CD4-positive, CD25-positive, alpha-beta regulatory T cell (primary cell): Measurements from ENCODE around the gene NT5C. TPM values are rescaled to one million over a fixed set of nuclear protein-coding genes. Genes with fewer than 3 reads are reported as not detected.

Experiments used
- ATAC-seq, 2 donors: fragments of 150-1000 bp; cut with Tn5 transposase; one replicate each; pipeline ENCODE4 v1.10.0; 2021; ENCODE audit warnings: low read depth in 2 of 2, moderate number of reproducible peaks in 2 of 2, moderate library complexity in 1 of 2
- DNase-seq, 3 donors: peaks; one replicate each; pipeline versions ENCODE4 v3.0.0 to v3.0.0-alpha.2; 2012 to 2022; ENCODE audit warnings: mixed read lengths in 1 of 3
- H3K27ac ChIP-seq: one replicate; pipeline ENCODE4 v1.7.0; 2013; ENCODE audit warnings: mild to moderate bottlenecking, low read length; ENCODE audit not compliant: insufficient read depth, poor library complexity, severe bottlenecking
- H3K27me3 ChIP-seq: one replicate; pipeline ENCODE4 v1.7.0; 2013; ENCODE audit warnings: low read length; ENCODE audit not compliant: control insufficient read depth, insufficient read depth
- H3K36me3 ChIP-seq: one replicate; pipeline ENCODE4 v1.7.0; 2013; ENCODE audit warnings: mild to moderate bottlenecking, low read length, moderate library complexity; ENCODE audit not compliant: control insufficient read depth, insufficient read depth
- H3K4me1 ChIP-seq: 2 replicates; pipeline ENCODE4 v1.7.0; 2013; ENCODE audit warnings: mild to moderate bottlenecking, low read length; ENCODE audit not compliant: insufficient read depth, control insufficient read depth, poor library complexity, severe bottlenecking
- H3K4me3 ChIP-seq: one replicate; pipeline ENCODE4 v1.7.0; 2013; ENCODE audit warnings: low read depth, mild to moderate bottlenecking, low read length, moderate library complexity
- H3K9me3 ChIP-seq, 2 experiments: 1 replicate in 1 of 2; 2 replicates in 1 of 2; pipeline ENCODE4 v1.7.0; 2013; ENCODE audit warnings: low read length in 2 of 2, mild to moderate bottlenecking in 1 of 2, moderate library complexity in 1 of 2; ENCODE audit not compliant: control insufficient read depth in 2 of 2
- H3K27ac Mint-ChIP-seq, 3 donors: one replicate each; pipeline ENCODE4 v1.8.0; 2020 to 2022; ENCODE audit warnings: mild to moderate bottlenecking in 3 of 3, mixed read lengths in 3 of 3, moderate library complexity in 2 of 3
- H3K27me3 Mint-ChIP-seq: one replicate; pipeline ENCODE4 v1.8.0; 2022; ENCODE audit warnings: mild to moderate bottlenecking, mixed read lengths
- H3K36me3 Mint-ChIP-seq: one replicate; pipeline ENCODE4 v1.8.0; 2020; ENCODE audit warnings: mixed read lengths
- H3K4me1 Mint-ChIP-seq, 4 donors: one replicate each; pipeline ENCODE4 v1.8.0; 2020 to 2022; ENCODE audit warnings: mixed read lengths in 4 of 4, mild to moderate bottlenecking in 1 of 4
- H3K4me3 Mint-ChIP-seq, 4 donors: one replicate each; pipeline ENCODE4 v1.8.0; 2020 to 2022; ENCODE audit warnings: mild to moderate bottlenecking in 4 of 4, mixed read lengths in 4 of 4, moderate library complexity in 3 of 4
- H3K9me3 Mint-ChIP-seq, 7 donors: one replicate each; pipeline ENCODE4 v1.8.0; 2020 to 2022; ENCODE audit warnings: mixed read lengths in 7 of 7, mild to moderate bottlenecking in 3 of 7, moderate library complexity in 2 of 7
- polyA plus RNA-seq, 4 donors: library from polyadenylated mRNA; unstranded; fragments of 300-500 nt; fragmentation: Illumina TruSeq; gene quantifications; one replicate each; pipeline ENCODE4 v1.2.3, GENCODE V29; 2021
- total RNA-seq: library from RNA; stranded (reverse); gene quantifications from one replicate; pipeline ENCODE4 v1.2.3, GENCODE V29; 2022

NT5C gene
- total and polyA plus RNA-seq, 5 donors from 2014 or later = 31.6 to 66.9 (median 57.1) TPM

- Mint-ChIP-seq H3K4me3 (peak overlapping the region; percentile 11 to 88 (median 56)), H3K9me3 (no peaks in the 10 kb centered on the region), H3K27me3 (no peaks in the 10 kb centered on the region), H3K27ac (peak overlapping the region in 2 of 3 donors; percentile 62 to 89), H3K4me1 (peaks cover 16 to 39% (median 31%) of the 10 kb centered on the region in 4 donors), H3K36me3 (peaks cover 20% of the 10 kb centered on the region)
- no peak for DNase-seq
- Histone ChIP-seq H3K27ac (peak overlapping the region; percentile 23), H3K4me3 (no peak overlapping the region), H3K27me3 (no peaks in the 10 kb centered on the region), H3K36me3 (peaks cover 3% of the 10 kb centered on the region), H3K9me3 (no peaks in the 10 kb centered on the region), H3K4me1 (peaks cover 34% of the 10 kb centered on the region)
- ATAC-seq = no peak
Observed at GRCh38 chr17:75124819-75125162, 6.8 kb downstream of the NT5C start.

- Histone ChIP-seq H3K27ac (peak overlapping the region; percentile 65), H3K4me3 (peak overlapping the region; percentile 13), H3K9me3 (no peaks in the 10 kb centered on the region), H3K27me3 (no peaks in the 10 kb centered on the region), H3K36me3 (peaks cover 3% of the 10 kb centered on the region), H3K4me1 (peaks cover 34% of the 10 kb centered on the region)
- Mint-ChIP-seq H3K27me3 (no peaks in the 10 kb centered on the region), H3K27ac (peak overlapping the region; percentile 62 to 94 (median 89)), H3K4me1 (peaks cover 16 to 38% (median 29%) of the 10 kb centered on the region in 4 donors), H3K4me3 (peak overlapping the region; percentile 11 to 88 (median 56)), H3K9me3 (no peaks in the 10 kb centered on the region), H3K36me3 (peaks cover 20% of the 10 kb centered on the region)
- peak in 2 of 3 donors; percentile 27 to 90 for DNase-seq
- peak; percentile 92 to 94 for ATAC-seq
Observed at GRCh38 chr17:75124041-75124818, 7.3 kb downstream of the NT5C start.

- no peak overlapping the region for H3K27ac ChIP-seq
- H3K27ac Mint-ChIP-seq = peak overlapping the region in 2 of 3 donors; percentile 26 to 83
- H3K36me3 Mint-ChIP-seq = peaks cover 22% of the 10 kb centered on the region
Observed at GRCh38 chr17:75118307-75118706, 13.2 kb downstream of the NT5C start.

GRCh38 chr17:75116737-75117136, 14.8 kb downstream of the NT5C start:
- Mint-ChIP-seq H3K4me1 (peaks cover 20 to 47% (median 30%) of the 10 kb centered on the region in 4 donors), H3K27ac (peak overlapping the region; percentile 14 to 84 (median 59)), H3K9me3 (no peaks in the 10 kb centered on the region), H3K36me3 (peaks cover 22% of the 10 kb centered on the region), H3K4me3 (peak overlapping the region in 1 of 4 donors; percentile 10), H3K27me3 (no peaks in the 10 kb centered on the region)
- H3K27ac ChIP-seq = no peak overlapping the region
- no peaks in the 10 kb centered on the region for H3K27me3 ChIP-seq
- H3K36me3 ChIP-seq = peaks cover 3% of the 10 kb centered on the region
- no peaks in the 10 kb centered on the region for H3K9me3 ChIP-seq
- DNase-seq = no peak
- no peak for ATAC-seq
- H3K4me1 ChIP-seq = peaks cover 18% of the 10 kb centered on the region
- no peak overlapping the region for H3K4me3 ChIP-seq

More at GRCh38 chr17:75118307-75118706, 13.2 kb downstream of the NT5C start:
- ATAC-seq (no peak), DNase-seq (no peak)
- no peaks in the 10 kb centered on the region for H3K9me3 Mint-ChIP-seq
- no peaks in the 10 kb centered on the region for H3K27me3 ChIP-seq
- no peak overlapping the region for H3K4me3 ChIP-seq
- peak overlapping the region in 2 of 4 donors; percentile 63 to 74 for H3K4me3 Mint-ChIP-seq
- H3K36me3 ChIP-seq = peaks cover 3% of the 10 kb centered on the region
- H3K9me3 ChIP-seq = no peaks in the 10 kb centered on the region
- peaks cover 17 to 39% (median 26%) of the 10 kb centered on the region in 4 donors for H3K4me1 Mint-ChIP-seq
- no peaks in the 10 kb centered on the region for H3K27me3 Mint-ChIP-seq
- peaks cover 18% of the 10 kb centered on the region for H3K4me1 ChIP-seq

GRCh38 chr17:75115555-75115954, 16.0 kb downstream of the NT5C start:
- H3K4me1 Mint-ChIP-seq = peaks cover 21 to 49% (median 33%) of the 10 kb centered on the region in 4 donors
- H3K27ac Mint-ChIP-seq = peak overlapping the region in 1 of 3 donors; percentile 92
- Histone ChIP-seq H3K9me3 (no peaks in the 10 kb centered on the region), H3K4me3 (no peak overlapping the region), H3K27me3 (no peaks in the 10 kb centered on the region), H3K27ac (peak overlapping the region; percentile 26), H3K4me1 (peaks cover 30% of the 10 kb centered on the region), H3K36me3 (no peaks in the 10 kb centered on the region)
- H3K4me3 Mint-ChIP-seq = peak overlapping the region in 2 of 4 donors; percentile 22 to 92
- ATAC-seq (no peak), DNase-seq (no peak)
- H3K27me3 Mint-ChIP-seq = no peaks in the 10 kb centered on the region
- H3K9me3 Mint-ChIP-seq = no peaks in the 10 kb centered on the region
- peaks cover 17% of the 10 kb centered on the region for H3K36me3 Mint-ChIP-seq

GRCh38 chr17:75114552-75115314, 16.8 kb downstream of the NT5C start:
- H3K9me3 Mint-ChIP-seq = no peaks in the 10 kb centered on the region
- H3K9me3 ChIP-seq = no peaks in the 10 kb centered on the region
- H3K4me3 Mint-ChIP-seq = peak overlapping the region; percentile 89 to 97 (median 92)
- H3K27me3 ChIP-seq = no peaks in the 10 kb centered on the region
- H3K27me3 Mint-ChIP-seq = no peaks in the 10 kb centered on the region
- H3K36me3 Mint-ChIP-seq = peaks cover 13% of the 10 kb centered on the region
- peaks cover 21 to 52% (median 36%) of the 10 kb centered on the region in 4 donors for H3K4me1 Mint-ChIP-seq
- H3K36me3 ChIP-seq = no peaks in the 10 kb centered on the region
- H3K27ac Mint-ChIP-seq = peak overlapping the region; percentile 91 to 100 (median 92)
- peak overlapping the region; percentile 86 for H3K4me3 ChIP-seq
- peak in 1 of 3 donors; percentile 38 for DNase-seq
- H3K4me1 ChIP-seq = peaks cover 32% of the 10 kb centered on the region
- peak overlapping the region; percentile 78 for H3K27ac ChIP-seq
- ATAC-seq = no peak

GRCh38 chr17:75113798-75114551, 17.6 kb downstream of the NT5C start:
- DNase-seq (peak; percentile 84 to 96 (median 91)), ATAC-seq (peak; percentile 71 to 72)
- H3K27ac ChIP-seq = peak overlapping the region; percentile 78
- H3K4me1 Mint-ChIP-seq = peaks cover 21 to 52% (median 37%) of the 10 kb centered on the region in 4 donors
- H3K36me3 Mint-ChIP-seq = peaks cover 13% of the 10 kb centered on the region
- no peaks in the 10 kb centered on the region for H3K36me3 ChIP-seq
- H3K4me3 ChIP-seq = peak overlapping the region; percentile 86
- no peaks in the 10 kb centered on the region for H3K9me3 ChIP-seq
- H3K27ac Mint-ChIP-seq = peak overlapping the region; percentile 91 to 100 (median 92)
- H3K9me3 Mint-ChIP-seq = no peaks in the 10 kb centered on the region
- peak overlapping the region; percentile 89 to 97 (median 92) for H3K4me3 Mint-ChIP-seq
- no peaks in the 10 kb centered on the region for H3K27me3 Mint-ChIP-seq
- H3K4me1 ChIP-seq = peaks cover 37% of the 10 kb centered on the region
- no peaks in the 10 kb centered on the region for H3K27me3 ChIP-seq
